NCI-H2227 treated with DMSO at 0.1 percent for 48 hours (cell line): ENCODE measurements around the gene ZNF513.
"Not testable (repeated sequence)": the region's sequence is repeated elsewhere in the genome, so short reads cannot be mapped to it uniquely, and the experiment has no call there.

Source experiments
- DNase-seq: peaks from one replicate; lab custom pipeline; 2025; lab: John Stamatoyannopoulos, UW

The ZNF513 gene, protein sequence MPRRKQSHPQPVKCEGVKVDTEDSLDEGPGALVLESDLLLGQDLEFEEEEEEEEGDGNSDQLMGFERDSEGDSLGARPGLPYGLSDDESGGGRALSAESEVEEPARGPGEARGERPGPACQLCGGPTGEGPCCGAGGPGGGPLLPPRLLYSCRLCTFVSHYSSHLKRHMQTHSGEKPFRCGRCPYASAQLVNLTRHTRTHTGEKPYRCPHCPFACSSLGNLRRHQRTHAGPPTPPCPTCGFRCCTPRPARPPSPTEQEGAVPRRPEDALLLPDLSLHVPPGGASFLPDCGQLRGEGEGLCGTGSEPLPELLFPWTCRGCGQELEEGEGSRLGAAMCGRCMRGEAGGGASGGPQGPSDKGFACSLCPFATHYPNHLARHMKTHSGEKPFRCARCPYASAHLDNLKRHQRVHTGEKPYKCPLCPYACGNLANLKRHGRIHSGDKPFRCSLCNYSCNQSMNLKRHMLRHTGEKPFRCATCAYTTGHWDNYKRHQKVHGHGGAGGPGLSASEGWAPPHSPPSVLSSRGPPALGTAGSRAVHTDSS

DNA sequence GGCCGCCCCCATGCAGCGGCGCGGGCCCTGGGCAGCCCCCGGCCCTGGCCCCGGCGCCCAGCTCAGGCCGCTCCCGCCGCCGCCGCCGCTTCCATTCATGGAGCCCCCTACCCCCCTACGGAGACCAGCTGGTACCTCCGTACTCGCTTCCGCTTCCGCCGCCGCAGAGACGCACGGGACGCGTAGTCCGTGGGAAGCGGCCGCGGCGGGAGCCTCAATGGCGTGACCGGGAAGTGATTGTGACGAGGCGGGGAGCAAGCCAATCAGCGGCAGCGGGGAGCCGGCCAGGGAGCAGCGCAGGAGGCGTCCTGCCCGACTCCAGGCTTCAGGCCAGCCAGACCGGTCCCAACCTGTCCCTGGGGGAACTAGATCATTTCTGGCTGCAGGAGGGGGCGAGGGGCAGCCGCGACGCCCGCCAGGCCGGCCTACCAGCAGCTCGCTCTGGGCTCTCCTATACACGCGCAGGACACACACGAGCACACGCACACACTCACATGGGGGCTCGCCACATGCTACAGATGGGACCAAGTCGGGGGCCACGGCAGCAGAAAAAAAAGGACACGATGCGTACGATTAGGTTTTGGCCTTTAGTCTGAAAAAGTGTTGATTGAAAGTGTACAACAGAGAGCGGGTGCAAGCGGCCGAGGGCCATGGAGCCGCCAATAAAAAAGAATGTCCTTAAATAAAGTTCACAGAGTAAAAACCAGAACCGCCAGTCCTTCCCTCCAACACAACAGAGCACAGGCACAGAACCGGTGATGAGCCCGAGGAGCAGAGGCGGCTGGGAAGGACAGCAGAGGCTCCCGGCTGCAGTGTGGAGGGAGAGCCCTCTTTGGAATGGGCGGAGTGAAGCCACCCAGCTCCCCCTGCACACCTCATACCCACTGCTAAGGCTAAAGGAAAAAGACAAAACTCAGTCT lies at the start of gene ZNF513:
TSS of gene ZNF513 (minus strand) at position 109 of the 920 bp plus-strand sequence. CDS start 208 bp downstream, outside the sequence.
- DNase-seq: peak; percentile 97

DNA sequence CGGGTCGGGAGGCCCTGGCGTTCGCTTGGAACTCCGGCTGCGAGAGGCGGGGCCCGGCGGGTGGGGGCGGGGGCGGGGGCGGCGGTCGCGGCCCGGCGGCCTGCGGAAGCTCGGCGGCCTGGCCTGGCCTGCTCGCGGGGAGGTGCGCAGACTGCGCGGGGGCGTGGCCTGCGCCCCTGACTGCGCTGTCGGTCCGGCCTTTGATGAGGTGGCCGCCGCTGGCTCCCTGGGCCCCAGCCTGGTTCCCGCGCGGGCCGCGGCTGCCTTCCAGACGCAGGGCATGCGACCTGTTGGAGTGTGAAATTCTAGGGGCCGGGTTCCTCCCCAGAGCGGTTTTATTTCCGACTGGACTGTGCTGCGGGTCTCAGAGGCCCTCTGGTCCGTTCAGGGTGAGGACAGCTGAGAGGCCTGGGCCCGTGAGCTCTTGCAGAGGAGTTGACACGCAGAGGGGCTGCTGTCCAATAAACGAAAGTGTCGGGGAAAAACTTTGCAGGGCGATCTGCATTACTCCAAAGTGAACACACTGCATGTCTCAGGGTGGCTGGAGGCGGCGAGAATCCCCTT lies 48.5 kb upstream of the ZNF513 start:
- DNase-seq: peak; percentile 65

DNA sequence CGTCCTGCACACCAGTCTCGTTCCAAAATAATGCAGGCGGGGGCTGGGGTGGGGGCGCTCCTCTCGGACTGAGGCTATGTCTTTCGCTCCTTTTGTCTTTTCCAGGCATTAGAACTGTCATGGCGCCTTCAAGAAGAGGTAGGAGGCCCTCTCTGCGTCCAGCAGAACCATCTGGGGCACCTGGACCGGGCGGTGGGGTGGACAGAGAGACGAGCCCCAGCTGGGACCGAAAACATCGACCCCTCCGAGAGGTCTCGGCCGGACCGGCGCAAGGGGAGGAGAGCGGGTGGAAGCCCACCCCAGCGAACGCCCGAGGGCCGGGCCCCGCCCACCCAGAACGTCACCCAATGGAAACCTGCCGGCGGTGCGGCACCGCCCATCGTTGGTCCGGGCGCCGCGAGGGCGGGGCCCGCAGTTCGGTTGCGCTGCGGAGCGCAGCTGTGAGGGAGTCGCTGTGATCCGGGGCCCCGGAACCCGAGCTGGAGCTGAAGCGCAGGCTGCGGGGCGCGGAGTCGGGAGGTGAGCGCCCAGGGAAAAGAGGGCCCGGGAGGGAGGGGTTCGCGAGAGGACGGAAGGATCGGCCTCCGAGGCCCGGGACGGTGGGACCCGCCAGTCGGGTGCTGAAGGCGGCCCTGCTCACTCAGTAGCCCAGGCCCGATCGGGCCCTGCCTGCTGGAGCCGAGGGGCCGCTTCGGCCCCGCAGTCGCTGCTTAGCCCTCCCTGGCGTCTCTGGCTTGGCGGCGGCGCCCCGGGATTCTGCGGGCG lies 47.9 kb upstream of the ZNF513 start, which contains the start of gene NRBP1:
TSS of gene NRBP1 (plus strand) at position 419 of the 765 bp plus-strand sequence. CDS start 4,643 bp downstream, outside the sequence.
- DNase-seq: peak; percentile 93

GRCh38 chr2:27427863-27428212 lies 47.3 kb upstream of the ZNF513 start:
- peak; percentile 80 for DNase-seq

DNA sequence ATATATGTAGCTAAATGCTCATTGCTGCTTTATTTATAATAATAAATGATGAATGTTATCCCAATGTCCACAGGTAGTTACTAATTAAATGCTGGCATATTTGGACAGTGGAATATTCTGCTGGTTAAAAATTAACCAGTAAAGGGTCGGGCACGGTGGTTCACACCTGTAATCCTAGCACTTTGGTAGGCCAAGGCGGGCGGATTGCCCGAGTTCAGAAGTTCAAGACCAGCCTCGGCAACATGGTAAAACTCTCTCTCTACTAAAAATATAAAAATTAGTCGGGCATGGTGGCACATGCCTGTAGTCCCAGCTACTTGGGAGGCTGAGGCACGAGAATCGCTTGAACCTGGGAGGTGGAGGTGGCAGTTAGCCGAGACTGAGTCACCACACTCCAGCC lies 44.5 kb upstream of the ZNF513 start:
- DNase-seq: not testable (repeated sequence)

GRCh38 chr2:27422958-27423357 lies 42.4 kb upstream of the ZNF513 start:
- no peak for DNase-seq

- no peak for DNase-seq
Observed at GRCh38 chr2:27421660-27422250, 41.2 kb upstream of the ZNF513 start.

- no peak for DNase-seq
Observed at GRCh38 chr2:27420996-27421395, 40.5 kb upstream of the ZNF513 start.

- DNase-seq: no peak
Observed at GRCh38 chr2:27416151-27416550, 35.6 kb upstream of the ZNF513 start.

DNA sequence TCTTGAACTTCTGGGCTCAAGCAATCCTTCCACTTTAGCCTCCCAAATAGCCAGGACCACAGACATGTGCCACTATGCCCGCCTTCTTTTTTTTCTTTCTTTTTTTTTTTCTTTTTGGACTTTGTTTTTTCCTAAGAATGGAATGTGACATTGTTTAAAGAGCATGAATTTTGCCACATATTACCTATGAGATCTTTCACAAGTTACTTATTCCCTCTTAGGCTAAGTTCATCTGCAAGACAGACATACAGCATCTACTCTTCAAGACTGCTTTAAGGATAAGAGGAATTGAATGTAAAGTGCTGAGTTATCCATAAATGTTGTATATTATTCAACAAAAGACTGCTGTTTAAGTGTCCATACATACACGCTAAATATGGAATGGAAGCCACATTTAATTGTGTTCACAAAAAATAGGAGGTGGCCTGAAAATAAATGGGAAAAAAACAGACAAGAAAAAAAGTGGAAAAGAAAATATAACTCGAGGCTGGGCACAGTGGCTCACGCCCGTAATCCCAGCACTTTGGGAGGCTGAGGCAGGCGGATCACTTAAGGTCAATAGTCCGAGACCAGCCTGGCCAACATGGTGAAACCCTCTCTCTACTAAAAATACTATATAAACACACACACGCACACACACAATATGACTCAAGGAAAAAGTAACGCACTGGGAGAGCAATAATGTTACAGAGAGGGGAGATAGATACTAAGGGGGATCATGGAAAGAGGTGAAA lies 32.1 kb upstream of the ZNF513 start:
- DNase-seq: no peak

- DNase-seq: peak; percentile 95
Observed at GRCh38 chr2:27409321-27410073, 29.0 kb upstream of the ZNF513 start, which contains the start of gene PPM1G. TSS of gene PPM1G (minus strand) at chr2:27409591. CDS start at chr2:27409422, 169 bp downstream.

DNA sequence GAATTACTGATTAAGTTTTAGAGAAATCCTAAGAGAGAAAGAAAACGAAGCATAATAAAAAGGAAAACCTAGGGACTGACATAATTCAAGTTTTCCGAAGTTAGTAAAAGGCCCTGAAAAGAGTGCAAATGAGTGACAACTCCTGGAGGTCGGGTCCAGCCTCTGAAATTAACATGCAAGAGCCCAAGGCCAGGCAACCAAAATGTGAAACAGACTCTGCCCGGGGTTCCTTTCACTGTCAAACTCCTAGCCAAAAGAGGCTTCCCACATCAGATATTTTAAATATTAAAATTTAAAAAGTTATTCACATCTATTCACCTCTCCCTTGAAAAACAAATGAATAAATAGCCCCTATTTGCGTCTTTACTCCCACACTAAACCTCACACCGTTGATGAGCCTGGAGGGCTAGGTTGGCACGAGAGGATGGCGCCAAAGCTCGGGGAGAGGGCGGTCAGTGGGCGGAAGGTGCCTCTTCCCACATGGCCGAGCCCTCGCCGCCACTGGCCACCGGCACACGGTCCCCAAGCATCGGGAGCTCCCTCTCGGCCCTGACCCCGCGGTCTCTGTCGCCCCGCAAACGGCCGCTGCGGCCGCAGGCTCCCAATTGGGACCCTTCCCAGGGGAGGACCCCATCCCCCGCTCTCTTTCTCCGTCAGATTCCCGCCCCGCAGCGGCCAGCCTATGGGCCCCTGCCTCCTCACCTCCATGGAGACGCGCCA lies 28.2 kb upstream of the ZNF513 start:
- no peak for DNase-seq

DNA sequence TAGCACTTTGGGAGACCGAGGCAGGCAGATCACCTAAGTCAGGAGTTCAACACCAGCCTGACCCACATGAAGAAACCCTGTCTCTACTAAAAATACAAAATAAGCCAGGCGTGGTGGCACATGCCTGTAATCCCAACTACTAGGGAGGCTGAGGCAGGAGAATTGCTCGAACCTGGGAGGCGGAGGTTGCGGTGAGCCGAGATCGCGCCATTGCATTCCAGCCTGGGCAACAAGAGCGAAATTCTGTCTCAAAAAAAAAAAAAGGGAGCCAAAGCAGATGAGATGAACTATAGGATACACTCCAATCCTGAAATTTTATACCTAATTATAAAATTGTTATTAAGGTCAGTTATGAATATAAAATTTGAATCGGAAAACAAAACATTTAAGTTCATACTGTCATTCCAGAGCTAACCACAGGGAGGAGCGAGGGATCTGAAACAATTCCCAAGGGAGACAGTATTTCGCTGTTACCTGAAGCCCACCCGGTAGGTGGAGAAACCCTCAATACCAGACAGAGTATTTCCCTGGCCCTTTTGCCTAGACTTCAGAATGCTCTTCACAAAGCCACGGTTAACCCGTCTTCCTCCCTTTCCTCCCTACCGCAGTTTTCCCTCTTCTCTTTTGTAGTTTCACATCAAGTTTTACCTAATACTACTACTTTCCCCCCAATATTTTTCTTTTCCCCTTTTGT lies 27.4 kb upstream of the ZNF513 start:
- DNase-seq: peak; percentile 47

DNA sequence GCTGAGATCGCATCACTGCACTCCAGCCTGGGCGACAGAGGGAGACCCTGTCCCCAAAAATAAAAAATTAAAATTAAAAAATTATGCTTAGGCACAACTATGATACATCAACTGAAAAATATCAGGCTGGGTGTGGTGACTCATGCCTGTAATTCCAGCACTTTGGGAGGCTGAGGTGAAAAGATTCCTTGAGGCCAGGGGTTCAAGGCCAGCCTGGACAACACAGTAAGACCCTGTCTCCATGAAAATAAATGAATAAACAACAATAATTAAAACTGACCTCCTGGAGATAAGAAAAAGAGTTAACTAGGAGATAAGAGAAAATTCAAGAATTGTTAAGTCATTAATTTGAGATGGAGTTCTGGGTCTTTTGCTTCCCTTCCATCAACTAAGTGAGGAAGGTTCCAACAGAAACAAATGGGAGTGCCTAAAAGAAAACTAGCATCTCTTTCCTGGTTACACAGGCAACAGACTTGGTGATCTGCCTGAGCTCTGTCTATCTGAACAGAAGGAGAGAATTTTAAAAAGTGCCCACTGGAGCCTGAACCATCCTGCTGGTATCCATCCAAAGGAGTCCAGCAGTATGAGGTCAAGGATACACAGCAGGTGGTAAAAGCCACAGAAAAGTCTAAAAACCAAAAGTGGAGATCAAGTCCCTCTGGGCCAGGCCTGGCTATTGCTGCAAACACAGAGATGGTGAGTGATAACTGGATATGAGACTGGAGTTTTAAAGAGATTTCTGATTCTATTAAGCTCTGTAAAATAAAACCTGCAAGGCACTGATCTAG lies 20.0 kb upstream of the ZNF513 start:
- no peak for DNase-seq

DNA sequence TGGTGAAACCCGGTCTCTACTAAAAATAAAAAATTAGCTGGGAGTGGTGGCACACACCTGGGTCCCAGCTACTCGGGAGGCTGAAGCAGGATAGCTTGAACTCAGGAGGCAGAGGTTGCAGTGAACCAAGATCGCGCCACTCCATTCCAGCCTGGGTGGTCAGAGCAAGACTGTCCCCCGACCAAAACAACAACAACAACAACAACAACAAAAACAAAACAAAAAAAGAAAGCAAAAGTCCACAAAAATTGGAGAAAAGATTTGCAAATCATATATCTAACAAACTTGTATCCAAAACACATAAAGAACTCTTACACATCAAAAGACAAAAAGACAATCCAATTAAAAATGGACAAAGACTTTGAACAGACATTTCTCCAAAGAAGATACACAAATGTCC lies 18.4 kb upstream of the ZNF513 start:
- no peak for DNase-seq

DNA sequence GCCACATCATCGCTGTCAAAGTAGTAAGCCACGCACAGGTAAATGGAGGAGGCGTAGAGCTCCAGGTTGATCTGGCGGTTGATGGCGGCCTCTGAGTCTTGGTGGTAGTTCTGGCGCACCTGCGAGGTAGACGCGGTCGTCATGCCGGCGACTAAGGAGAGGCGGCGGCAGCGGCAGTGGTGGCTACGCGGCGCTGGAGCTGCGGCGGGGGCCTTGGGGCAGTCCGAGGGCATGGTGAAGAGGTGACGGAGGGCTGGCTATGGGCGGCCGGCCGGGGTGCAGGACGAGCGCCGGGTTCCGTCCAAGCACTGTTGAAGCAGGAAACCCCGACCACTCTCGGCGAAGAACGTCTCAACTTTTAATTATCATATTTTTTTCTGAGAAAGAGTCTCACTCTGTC lies 12.7 kb upstream of the ZNF513 start:
- DNase-seq: no peak
